HG02610 (cell line): ENCODE results near the gene ALG3.
"Not testable (repeated sequence)": the region's sequence is repeated elsewhere in the genome, so short reads cannot be mapped to it uniquely, and the experiment has no call there.

Experiments used
- ATAC-seq: cut with Tn5 transposase; IDR thresholded peaks from one replicate; pipeline ENCODE4 v1.9.1; 2021; ENCODE audit warnings: mild to moderate bottlenecking, moderate library complexity; ENCODE audit not compliant: unreplicated experiment

The ALG3 gene

GRCh38 chr3:184248454-184249411 lies at the start of gene ALG3:
ALG3 (minus strand) TSS chr3:184248962; CDS start chr3:184248940, 22 bp downstream.
- peak; percentile 34 for ATAC-seq

GRCh38 chr3:184296616-184297015 lies 47.9 kb upstream of the ALG3 start:
- no peak for ATAC-seq

- no peak for ATAC-seq
Measured at GRCh38 chr3:184295771-184296170, 47.0 kb upstream of the ALG3 start.

- no peak for ATAC-seq
Measured at GRCh38 chr3:184291738-184292445, 43.1 kb upstream of the ALG3 start.

GRCh38 chr3:184291044-184291737 lies 42.4 kb upstream of the ALG3 start:
- ATAC-seq, result no peak

- no peak for ATAC-seq
Measured at GRCh38 chr3:184290331-184290730, 41.6 kb upstream of the ALG3 start.

GRCh38 chr3:184289426-184289938 lies 40.7 kb upstream of the ALG3 start:
- no peak for ATAC-seq

GRCh38 chr3:184284696-184285095 lies 35.9 kb upstream of the ALG3 start:
- no peak for ATAC-seq

GRCh38 chr3:184283681-184284080 lies 34.9 kb upstream of the ALG3 start:
- ATAC-seq, result no peak

- ATAC-seq, result no peak
Measured at GRCh38 chr3:184282941-184283340, 34.2 kb upstream of the ALG3 start.

GRCh38 chr3:184277366-184277765 lies 28.6 kb upstream of the ALG3 start:
- ATAC-seq, result no peak

- ATAC-seq, result no peak
Measured at GRCh38 chr3:184275961-184276910, 27.5 kb upstream of the ALG3 start, which contains the start of gene ECE2. ECE2 (plus strand) TSS chr3:184276022; CDS start chr3:184276154, 132 bp downstream.

- no peak for ATAC-seq
Measured at GRCh38 chr3:184275381-184275701, 26.6 kb upstream of the ALG3 start.

GRCh38 chr3:184272269-184272668 lies 23.5 kb upstream of the ALG3 start:
- ATAC-seq, result no peak

GRCh38 chr3:184267249-184267648 lies 18.5 kb upstream of the ALG3 start:
- ATAC-seq, result not testable (repeated sequence)

GRCh38 chr3:184262764-184263179 lies 14.0 kb upstream of the ALG3 start:
- no peak for ATAC-seq

GRCh38 chr3:184261854-184262763 lies 13.3 kb upstream of the ALG3 start:
- ATAC-seq, result no peak

- no peak for ATAC-seq
Measured at GRCh38 chr3:184261270-184261853, 12.6 kb upstream of the ALG3 start, which contains the start of gene CAMK2N2. CAMK2N2 (minus strand) TSS chr3:184261553; CDS start chr3:184261285, 268 bp downstream.
